ENCODE results near the gene RNASE13. TPM values are rescaled to one million over a fixed set of nuclear protein-coding genes. Genes with fewer than 3 reads are reported as not detected.

Gene RNASE13
- total RNA-seq, 2 experiments from 2014 or later, result not detected

DNA sequence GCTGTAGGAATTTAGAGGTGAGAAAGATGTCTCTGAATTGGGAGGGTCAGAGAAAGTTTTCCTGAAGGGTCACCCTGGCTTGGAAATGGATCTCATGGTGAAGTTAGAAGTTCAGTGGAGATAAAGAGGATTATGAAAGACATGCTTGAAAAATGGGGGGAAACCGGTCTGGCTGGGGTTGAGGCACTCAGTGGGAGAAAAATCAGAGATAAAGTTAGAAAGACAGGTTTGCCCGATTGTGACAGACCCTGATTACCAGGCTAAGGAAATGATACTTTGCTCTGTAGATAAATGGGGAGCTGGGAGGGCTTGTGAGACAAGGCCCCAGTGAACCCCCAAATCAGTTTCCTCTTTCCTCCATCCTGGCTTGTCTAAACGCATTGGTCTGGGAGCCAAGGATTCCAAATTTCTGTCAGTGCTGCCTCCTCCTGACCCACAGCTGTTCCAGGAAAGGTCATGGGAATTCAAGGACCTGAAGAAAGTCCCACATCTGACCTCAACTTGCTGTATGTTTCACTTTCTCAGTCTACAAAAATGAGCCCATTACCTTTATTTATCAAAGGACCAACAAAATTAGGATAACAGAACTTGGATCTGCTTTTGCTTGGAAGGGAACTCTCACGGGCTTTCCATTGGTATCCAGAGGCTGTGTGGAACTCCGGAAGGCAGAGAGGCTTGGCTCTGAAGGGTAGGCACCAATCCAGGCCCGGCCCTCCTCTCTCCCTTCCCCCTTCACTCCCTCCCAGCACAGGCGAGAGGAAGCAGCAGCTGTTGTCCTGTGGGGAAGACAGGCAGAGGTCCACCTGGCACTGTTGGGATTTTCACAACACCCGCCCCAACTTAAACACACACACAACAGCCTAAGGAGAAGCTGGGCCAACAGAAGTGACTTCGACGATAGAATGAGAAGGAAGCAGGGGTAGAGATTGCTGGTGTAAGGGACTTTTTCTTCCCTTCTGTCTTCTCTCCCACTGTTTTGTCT lies 4.1 kb upstream of the RNASE13 start:
- Mint-ChIP-seq H3K4me3 (no peak overlapping the region), H3K36me3 (no peaks in the 10 kb centered on the region), H3K27ac (no peak overlapping the region), H3K4me1 (ENCODE audit: low read depth) (peaks cover 4% of the 10 kb centered on the region), H3K9me3 (no peaks in the 10 kb centered on the region), H3K27me3 (no peaks in the 10 kb centered on the region)
- DNase-seq, result no peak
- CTCF ChIA-PET, result interaction anchor here (1.1 to 3.9 kb wide), 6 partner anchors 18 to 69 kb away, joined by 3 to 115 read pairs (median 6); no protein-coding TSS in a partner anchor
- intact Hi-C loops (cut with micrococcal nuclease), result no loop called here
- POLR2A ChIA-PET, result no interaction called here

DNA sequence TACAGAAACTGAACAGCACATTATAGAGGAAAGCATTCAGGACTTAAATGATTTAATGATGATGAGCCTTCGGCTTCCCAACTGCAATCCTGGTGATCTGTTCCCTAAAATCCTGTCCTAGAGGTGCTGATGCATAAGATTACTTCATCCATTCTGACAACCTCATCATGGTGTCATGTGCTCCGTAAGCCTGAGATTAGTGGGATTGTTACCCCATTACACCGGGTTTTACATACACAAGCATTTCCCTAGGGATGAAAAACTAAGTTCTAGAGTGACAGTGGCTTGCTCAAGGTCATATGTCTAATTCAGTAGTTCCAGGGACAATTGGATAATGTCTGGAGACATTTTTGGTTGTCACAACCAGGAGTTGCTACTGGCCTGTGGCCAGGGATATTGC lies 2.5 kb upstream of the RNASE13 start:
- H3K4me1 Mint-ChIP-seq (ENCODE audit: low read depth), result no peaks in the 10 kb centered on the region
- intact Hi-C loops (cut with micrococcal nuclease), result no loop called here
- ChIA-PET CTCF (interaction anchor here (0.6 to 7.1 kb wide), 2 partner anchors 22 to 55 kb away, joined by 3 to 55 read pairs; no protein-coding TSS in a partner anchor), POLR2A (no interaction called here)
- DNase-seq, result no peak
- no peaks in the 10 kb centered on the region for H3K36me3 Mint-ChIP-seq
- no peaks in the 10 kb centered on the region for H3K9me3 Mint-ChIP-seq
- no peaks in the 10 kb centered on the region for H3K27me3 Mint-ChIP-seq
- H3K4me3 Mint-ChIP-seq, result no peak overlapping the region
- H3K27ac Mint-ChIP-seq, result no peak overlapping the region

DNA sequence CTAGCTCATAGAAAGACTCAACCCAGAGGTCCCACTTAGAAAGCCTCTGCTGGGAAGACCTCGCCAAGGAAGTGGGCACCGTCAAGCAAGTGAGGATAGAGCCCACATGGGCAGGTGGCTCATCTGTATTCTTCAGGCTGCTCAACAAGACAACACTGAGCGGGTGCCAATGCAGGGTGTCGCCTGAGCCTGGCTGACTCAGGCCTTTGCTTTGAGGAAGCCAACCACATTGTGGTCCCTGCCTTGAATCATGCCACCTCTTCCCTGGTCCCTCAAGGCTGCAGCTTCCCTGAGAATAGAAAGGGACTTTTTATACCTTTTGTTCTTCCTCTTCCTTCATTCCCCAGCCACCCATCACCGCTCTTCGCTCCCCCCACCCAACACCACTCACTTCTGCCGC lies 2.1 kb upstream of the RNASE13 start:
- no peak overlapping the region for H3K4me3 Mint-ChIP-seq
- no peaks in the 10 kb centered on the region for H3K27me3 Mint-ChIP-seq
- H3K36me3 Mint-ChIP-seq, result no peaks in the 10 kb centered on the region
- no peaks in the 10 kb centered on the region for H3K4me1 Mint-ChIP-seq (ENCODE audit: low read depth)
- H3K9me3 Mint-ChIP-seq, result no peaks in the 10 kb centered on the region
- DNase-seq, result no peak
- intact Hi-C loops (cut with micrococcal nuclease), result no loop called here
- ChIA-PET CTCF (interaction anchor here (0.9 to 7.1 kb wide), 4 partner anchors 22 to 184 kb away, joined by 3 to 55 read pairs (median 4); no protein-coding TSS in a partner anchor), POLR2A (no interaction called here)
- H3K27ac Mint-ChIP-seq, result no peak overlapping the region

DNA sequence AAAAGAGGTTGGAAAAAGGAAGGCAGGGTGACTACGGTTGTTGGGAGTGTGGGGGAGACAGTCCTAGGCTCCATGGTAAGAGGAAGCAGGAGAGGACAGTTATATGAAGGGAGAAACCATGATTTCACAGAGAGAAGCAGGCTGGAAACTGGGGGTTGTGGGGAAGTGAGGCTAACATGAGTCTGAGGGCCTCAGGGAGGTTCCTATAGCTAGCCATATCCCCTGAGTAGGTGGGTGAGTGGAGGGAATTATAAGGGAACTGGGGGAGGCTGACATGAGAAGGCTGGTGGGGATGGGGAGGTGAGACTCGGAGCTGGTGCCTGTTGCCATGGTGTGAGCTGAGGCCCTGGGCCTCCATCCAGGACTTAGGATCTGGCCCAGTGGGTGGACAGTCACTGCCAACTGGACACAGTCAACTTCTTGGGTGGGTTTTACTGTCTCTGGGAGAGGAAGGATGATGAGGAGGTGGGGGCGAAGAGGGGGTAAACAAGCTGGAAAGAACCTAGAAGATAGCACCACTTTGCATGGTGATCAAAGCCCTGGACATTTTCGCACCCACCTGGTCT lies 1.4 kb downstream of the RNASE13 start:
- Mint-ChIP-seq H3K4me1 (ENCODE audit: low read depth) (no peaks in the 10 kb centered on the region), H3K27me3 (no peaks in the 10 kb centered on the region), H3K27ac (no peak overlapping the region), H3K9me3 (no peaks in the 10 kb centered on the region), H3K36me3 (no peaks in the 10 kb centered on the region), H3K4me3 (no peak overlapping the region)
- POLR2A ChIA-PET, result no interaction called here
- DNase-seq, result no peak
- intact Hi-C loops (cut with micrococcal nuclease), result no loop called here
- CTCF ChIA-PET, result interaction anchor here (0.8 to 7.1 kb wide), 3 partner anchors 9 to 18 kb away, joined by 3 to 55 read pairs (median 3); partner anchors contain the start of gene RNASE7

DNA sequence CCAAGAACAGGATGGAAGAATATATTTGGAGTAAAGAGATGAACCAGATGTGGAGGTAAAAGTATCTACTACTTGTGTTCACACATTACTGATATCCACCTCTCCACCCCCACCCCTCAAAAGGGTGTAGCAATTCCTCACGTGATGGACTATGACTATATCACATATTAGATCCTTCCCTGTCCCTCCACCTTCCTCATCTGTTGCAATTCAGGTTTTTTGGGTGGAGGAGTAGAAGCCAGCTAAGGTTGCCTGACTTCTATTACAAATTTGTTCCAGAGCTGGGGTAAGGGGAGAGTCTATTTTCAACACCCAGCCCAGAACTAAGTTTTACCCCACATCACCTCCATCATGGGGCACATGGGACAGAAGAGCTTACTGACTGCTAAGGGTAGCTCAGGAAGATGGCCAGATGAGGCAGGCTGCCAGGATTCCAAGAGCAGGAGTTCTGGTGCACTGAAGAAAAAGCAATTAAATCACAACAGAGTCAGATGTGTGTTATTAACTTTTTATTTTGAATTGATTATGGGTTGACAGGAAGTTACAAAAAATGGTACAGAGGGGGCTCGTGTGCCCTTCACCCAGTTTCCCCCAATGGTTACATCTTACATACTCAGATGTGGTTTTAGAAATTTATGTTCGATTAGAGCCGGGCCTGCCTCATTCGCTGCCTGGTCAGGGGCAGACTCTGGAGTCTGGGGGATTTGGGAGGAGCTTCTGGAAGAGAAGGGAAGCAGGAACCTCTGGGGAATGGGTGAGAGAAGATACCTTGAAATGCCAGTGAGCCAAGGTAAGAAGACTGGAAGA lies 2.1 kb downstream of the RNASE13 start:
- intact Hi-C loops (cut with micrococcal nuclease), result no loop called here
- Mint-ChIP-seq H3K4me3 (no peak overlapping the region), H3K27ac (no peak overlapping the region), H3K27me3 (no peaks in the 10 kb centered on the region), H3K4me1 (ENCODE audit: low read depth) (no peaks in the 10 kb centered on the region), H3K9me3 (no peaks in the 10 kb centered on the region), H3K36me3 (no peaks in the 10 kb centered on the region)
- CTCF ChIA-PET, result interaction anchor here (1.0 to 7.1 kb wide), 3 partner anchors 12 to 24 kb away, joined by 3 to 55 read pairs (median 3); no protein-coding TSS in a partner anchor
- no peak for DNase-seq
- POLR2A ChIA-PET, result no interaction called here

- Mint-ChIP-seq H3K9me3 (no peaks in the 10 kb centered on the region), H3K27me3 (no peaks in the 10 kb centered on the region), H3K4me1 (ENCODE audit: low read depth) (no peaks in the 10 kb centered on the region), H3K36me3 (no peaks in the 10 kb centered on the region), H3K4me3 (no peak overlapping the region), H3K27ac (no peak overlapping the region)
- POLR2A ChIA-PET, result no interaction called here
- CTCF ChIA-PET, result interaction anchor here (0.8 to 3.5 kb wide), 2 partner anchors 10 to 16 kb away, joined by 4 to 21 read pairs; no protein-coding TSS in a partner anchor
- intact Hi-C loops (cut with micrococcal nuclease), result no loop called here
- DNase-seq, result no peak
Measured at GRCh38 chr14:21030531-21030930, 4.1 kb downstream of the RNASE13 start.

- Mint-ChIP-seq H3K36me3 (no peaks in the 10 kb centered on the region), H3K4me3 (no peak within 1 kb of the TSS), H3K9me3 (no peaks in the 10 kb centered on the region), H3K27ac (no peak within 1 kb of the TSS), H3K27me3 (no peaks in the 10 kb centered on the region), H3K4me1 (ENCODE audit: low read depth) (no peaks in the 10 kb centered on the region)
- CTCF ChIA-PET, result interaction anchor here (0.8 to 3.5 kb wide), 2 partner anchors 9 to 15 kb away, joined by 4 to 21 read pairs; no protein-coding TSS in a partner anchor
- intact Hi-C loops (cut with micrococcal nuclease), result no loop called here
- POLR2A ChIA-PET, result no interaction called here
- DNase-seq, result no peak
Measured at GRCh38 chr14:21029917-21030316, 4.7 kb downstream of the RNASE13 start, which contains the start of gene TPPP2. TSS of gene TPPP2 (plus strand) at chr14:21030217. CDS start at chr14:21030582, 365 bp downstream.

- Mint-ChIP-seq H3K4me3 (no peak overlapping the region), H3K27me3 (no peaks in the 10 kb centered on the region), H3K4me1 (ENCODE audit: low read depth) (peaks cover 9% of the 10 kb centered on the region), H3K36me3 (no peaks in the 10 kb centered on the region), H3K9me3 (no peaks in the 10 kb centered on the region), H3K27ac (no peak overlapping the region)
- ChIA-PET CTCF (interaction anchor here (1.7 kb wide), 1 partner anchor 12 kb away, joined by 14 read pairs; no protein-coding TSS in a partner anchor), POLR2A (no interaction called here)
- no peak for DNase-seq
- intact Hi-C loops (cut with micrococcal nuclease), result no loop called here
Measured at GRCh38 chr14:21026988-21027315, 7.7 kb downstream of the RNASE13 start.

DNA sequence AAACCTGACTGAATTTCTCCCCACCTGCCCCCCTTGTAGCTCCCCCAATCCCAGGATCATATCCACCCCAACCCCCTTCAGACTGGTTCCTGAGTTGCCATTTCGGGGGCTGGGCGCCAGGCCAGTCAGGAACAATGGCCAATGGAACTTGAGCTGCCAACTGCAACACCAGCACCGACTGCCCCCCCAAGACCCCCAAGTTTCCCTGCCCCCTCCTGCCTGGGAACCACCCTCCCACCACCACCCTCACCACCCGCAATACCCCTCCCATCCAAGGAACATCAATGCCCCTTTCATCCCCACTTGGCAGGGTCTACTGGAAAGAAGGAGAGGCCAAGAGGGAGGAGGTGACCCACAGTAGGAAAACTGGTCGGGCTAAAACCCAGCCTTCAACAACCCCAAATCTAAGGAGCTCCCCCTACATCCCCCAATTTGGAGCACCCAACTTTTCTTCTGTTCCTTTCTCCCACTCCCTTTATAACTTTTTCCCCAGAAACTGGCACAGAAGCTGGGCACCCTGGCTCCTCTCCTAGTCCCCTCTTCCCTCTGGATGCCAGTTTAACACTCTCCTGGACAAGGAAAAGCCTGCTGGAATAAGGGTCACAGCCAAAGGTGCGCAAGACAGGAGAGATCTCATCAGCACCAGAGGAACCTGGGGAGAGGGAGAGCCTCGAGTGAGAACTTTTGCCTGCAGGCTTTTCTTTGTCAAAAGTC lies 8.2 kb downstream of the RNASE13 start:
- ChIA-PET CTCF (interaction anchor here (1.7 kb wide), 1 partner anchor 12 kb away, joined by 14 read pairs; no protein-coding TSS in a partner anchor), POLR2A (no interaction called here)
- H3K36me3 Mint-ChIP-seq, result no peaks in the 10 kb centered on the region
- no peak overlapping the region for H3K4me3 Mint-ChIP-seq
- intact Hi-C loops (cut with micrococcal nuclease), result no loop called here
- peaks cover 9% of the 10 kb centered on the region for H3K4me1 Mint-ChIP-seq (ENCODE audit: low read depth)
- H3K27me3 Mint-ChIP-seq, result no peaks in the 10 kb centered on the region
- DNase-seq, result no peak
- no peaks in the 10 kb centered on the region for H3K9me3 Mint-ChIP-seq
- H3K27ac Mint-ChIP-seq, result no peak overlapping the region

DNA sequence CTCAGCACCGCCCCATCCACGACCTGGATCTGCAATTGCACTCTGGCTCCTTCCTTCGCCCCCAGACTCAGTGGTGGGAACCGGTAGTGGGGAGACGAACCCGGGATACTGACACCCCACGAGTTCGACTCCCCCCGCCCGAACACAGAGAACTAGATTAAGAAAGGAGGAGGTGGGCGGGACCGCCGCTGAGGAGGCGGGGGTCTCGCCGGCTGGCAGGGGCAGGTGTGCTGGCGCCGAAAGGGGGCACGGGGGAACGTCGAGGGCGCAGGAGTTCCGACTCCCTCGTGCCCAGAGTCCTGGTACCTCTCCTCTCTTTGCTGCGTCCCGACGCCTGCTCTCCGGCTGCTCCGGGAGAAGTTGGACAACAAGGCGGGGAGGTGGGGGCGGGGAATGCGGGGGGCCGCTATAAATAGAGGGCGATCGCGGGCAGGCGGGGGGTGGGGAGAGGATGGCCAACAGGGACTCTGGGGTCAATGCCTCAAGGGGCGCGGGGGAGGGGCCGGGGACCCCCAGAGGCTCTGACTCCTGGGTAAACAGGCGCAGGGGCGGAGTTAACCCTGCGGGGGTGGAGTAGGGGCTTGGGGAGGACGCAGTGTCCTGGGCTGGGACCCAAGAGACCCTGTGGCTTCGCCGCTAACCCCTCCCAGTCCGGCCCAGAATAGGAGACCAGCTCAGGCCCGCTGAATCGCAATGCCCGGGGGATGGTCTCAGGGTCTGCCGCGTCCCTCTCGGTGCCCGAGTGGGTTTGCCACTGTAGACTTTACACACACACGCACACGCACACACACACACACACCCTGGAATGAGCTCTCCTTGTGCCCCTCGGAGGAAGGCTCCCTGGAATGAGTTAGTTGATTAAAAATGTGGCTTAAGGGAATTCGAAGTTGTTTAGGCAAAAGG lies 9.0 kb downstream of the RNASE13 start:
- ChIA-PET CTCF (interaction anchor here (1.0 to 3.0 kb wide), 4 partner anchors 11 to 79 kb away, joined by 3 to 17 read pairs (median 13); no protein-coding TSS in a partner anchor), POLR2A (interaction anchor here (1.7 kb wide), 1 partner anchor 79 kb away, joined by 5 read pairs; no protein-coding TSS in a partner anchor)
- H3K4me1 Mint-ChIP-seq (ENCODE audit: low read depth), result peaks cover 9% of the 10 kb centered on the region
- intact Hi-C loops (cut with micrococcal nuclease), result no loop called here
- H3K36me3 Mint-ChIP-seq, result no peaks in the 10 kb centered on the region
- no peaks in the 10 kb centered on the region for H3K9me3 Mint-ChIP-seq
- no peak for DNase-seq
- no peaks in the 10 kb centered on the region for H3K27me3 Mint-ChIP-seq
- no peak overlapping the region for H3K27ac Mint-ChIP-seq
- H3K4me3 Mint-ChIP-seq, result peak overlapping the region; percentile 64
